SJSA1 (cell line): Measurements from ENCODE around the gene RACGAP1. TPM values are rescaled to one million over a fixed set of nuclear protein-coding genes. Genes with fewer than 3 reads are reported as not detected.

Source experiments
- DNase-seq, 2 experiments: peaks; one replicate each; pipeline ENCODE4 v3.0.0-alpha.2; 2015 to 2020; ENCODE audit warnings: low spot score in 2 of 2, low read depth in 1 of 2
- H3K27ac ChIP-seq: fragments of 250-450 bp; sonication (Bioruptor Pico); 2 replicates; pipeline ENCODE4 v1.5.1; 2020; ENCODE audit warnings: mild to moderate bottlenecking, moderate library complexity
- H3K27me3 ChIP-seq: fragments of 250-450 bp; sonication (Bioruptor Pico); replicated peaks from 2 replicates; pipeline ENCODE4 v1.5.1; 2020; ENCODE audit warnings: mild to moderate bottlenecking, moderate library complexity
- H3K36me3 ChIP-seq: fragments of 250-450 bp; sonication (Bioruptor Pico); 2 replicates; pipeline ENCODE4 v1.5.1; 2020; ENCODE audit warnings: mild to moderate bottlenecking
- H3K4me1 ChIP-seq: fragments of 250-450 bp; sonication (Bioruptor Pico); replicated peaks from 2 replicates; pipeline ENCODE4 v1.6.1; 2021; ENCODE audit warnings: mild to moderate bottlenecking
- H3K4me3 ChIP-seq: fragments of 250-450 bp; sonication (Bioruptor Pico); 2 replicates; pipeline ENCODE4 v1.5.1; 2020; ENCODE audit warnings: mild to moderate bottlenecking
- H3K9me3 ChIP-seq: fragments of 250-450 bp; sonication (Bioruptor Pico); replicated peaks from 2 replicates; pipeline ENCODE4 v1.5.1; 2020; ENCODE audit warnings: mild to moderate bottlenecking
- total RNA-seq: library from RNA; depleted of rRNA; stranded (reverse); fragments of >200 nt; shearing (Covaris generic); gene quantifications from 2 replicates; pipeline ENCODE4 v1.2.3, GENCODE V29; 2014

The RACGAP1 gene
- total RNA-seq, 1 experiment from 2014 or later, result 212 TPM

- peaks cover 14% of the 10 kb centered on the region; the same call in 1 of the 2 replicates for H3K27me3 ChIP-seq
- H3K9me3 ChIP-seq, result no peaks in the 10 kb centered on the region
- no peak overlapping the region for H3K27ac ChIP-seq
- no peaks in the 10 kb centered on the region for H3K36me3 ChIP-seq
- H3K4me1 ChIP-seq, result peaks cover 11% of the 10 kb centered on the region
- no peak for DNase-seq
- H3K4me3 ChIP-seq, result no peak overlapping the region
Observed at GRCh38 chr12:50060120-50060468, 34.8 kb upstream of the RACGAP1 start.

- no peak overlapping the region for H3K27ac ChIP-seq
- no peak for DNase-seq
- H3K36me3 ChIP-seq, result no peaks in the 10 kb centered on the region
- no peak overlapping the region for H3K4me3 ChIP-seq
- H3K27me3 ChIP-seq, result peaks cover 14% of the 10 kb centered on the region; the same call in 1 of the 2 replicates
- no peaks in the 10 kb centered on the region for H3K9me3 ChIP-seq
- H3K4me1 ChIP-seq, result peaks cover 11% of the 10 kb centered on the region
Observed at GRCh38 chr12:50059440-50060119, 34.3 kb upstream of the RACGAP1 start.

GRCh38 chr12:50058743-50059312 is 33.5 kb upstream of the RACGAP1 start:
- Histone ChIP-seq H3K27ac (no peak overlapping the region), H3K4me3 (no peak overlapping the region), H3K27me3 (peaks cover 14% of the 10 kb centered on the region; the same call in 1 of the 2 replicates), H3K36me3 (no peaks in the 10 kb centered on the region), H3K4me1 (peaks cover 11% of the 10 kb centered on the region), H3K9me3 (no peaks in the 10 kb centered on the region)
- DNase-seq, result no peak

- no peak overlapping the region for H3K27ac ChIP-seq
- no peak for DNase-seq
- peaks cover 14% of the 10 kb centered on the region; the same call in 1 of the 2 replicates for H3K27me3 ChIP-seq
- H3K36me3 ChIP-seq, result no peaks in the 10 kb centered on the region
- H3K4me1 ChIP-seq, result peaks cover 11% of the 10 kb centered on the region
- H3K9me3 ChIP-seq, result no peaks in the 10 kb centered on the region
- H3K4me3 ChIP-seq, result peak overlapping the region; percentile 51
Observed at GRCh38 chr12:50057896-50058670, 32.8 kb upstream of the RACGAP1 start.

- Histone ChIP-seq H3K27me3 (peaks cover 18% of the 10 kb centered on the region), H3K4me3 (peak within 1 kb of the TSS; percentile 51), H3K27ac (no peak within 1 kb of the TSS), H3K9me3 (no peaks in the 10 kb centered on the region), H3K36me3 (no peaks in the 10 kb centered on the region), H3K4me1 (peaks cover 11% of the 10 kb centered on the region)
- DNase-seq, result peak; percentile 54 to 72
Observed at GRCh38 chr12:50057000-50057841, 31.9 kb upstream of the RACGAP1 start, which contains the start of gene ASIC1. ASIC1 (plus strand) TSS chr12:50057596; CDS start chr12:50058767, 1,171 bp downstream.

- Histone ChIP-seq H3K9me3 (no peaks in the 10 kb centered on the region), H3K27me3 (peaks cover 19% of the 10 kb centered on the region), H3K4me3 (no peak overlapping the region), H3K4me1 (peaks cover 11% of the 10 kb centered on the region), H3K27ac (no peak overlapping the region), H3K36me3 (no peaks in the 10 kb centered on the region)
- no peak for DNase-seq
Observed at GRCh38 chr12:50056639-50056976, 31.3 kb upstream of the RACGAP1 start.

- peaks cover 11% of the 10 kb centered on the region for H3K4me1 ChIP-seq
- H3K36me3 ChIP-seq, result no peaks in the 10 kb centered on the region
- H3K27me3 ChIP-seq, result peaks cover 19% of the 10 kb centered on the region
- no peak overlapping the region for H3K4me3 ChIP-seq
- peak in 1 of 2 experiments; percentile 47 for DNase-seq
- H3K9me3 ChIP-seq, result no peaks in the 10 kb centered on the region
- no peak overlapping the region for H3K27ac ChIP-seq
Observed at GRCh38 chr12:50055831-50056638, 30.7 kb upstream of the RACGAP1 start.

- DNase-seq, result no peak
- Histone ChIP-seq H3K4me3 (no peak overlapping the region), H3K9me3 (no peaks in the 10 kb centered on the region), H3K36me3 (no peaks in the 10 kb centered on the region), H3K27ac (no peak overlapping the region), H3K4me1 (peaks cover 11% of the 10 kb centered on the region), H3K27me3 (peaks cover 27% of the 10 kb centered on the region)
Observed at GRCh38 chr12:50053583-50053982, 28.3 kb upstream of the RACGAP1 start.

GRCh38 chr12:50052964-50053363 is 27.7 kb upstream of the RACGAP1 start:
- Histone ChIP-seq H3K36me3 (no peaks in the 10 kb centered on the region), H3K27ac (no peak overlapping the region), H3K4me1 (peaks cover 11% of the 10 kb centered on the region), H3K27me3 (peaks cover 27% of the 10 kb centered on the region), H3K9me3 (no peaks in the 10 kb centered on the region), H3K4me3 (no peak overlapping the region)
- no peak for DNase-seq

- Histone ChIP-seq H3K4me3 (no peak overlapping the region), H3K4me1 (peaks cover 11% of the 10 kb centered on the region), H3K27me3 (peaks cover 27% of the 10 kb centered on the region), H3K27ac (no peak overlapping the region), H3K36me3 (no peaks in the 10 kb centered on the region), H3K9me3 (no peaks in the 10 kb centered on the region)
- DNase-seq, result no peak
Observed at GRCh38 chr12:50052544-50052943, 27.2 kb upstream of the RACGAP1 start.

GRCh38 chr12:50051101-50051806 is 26.0 kb upstream of the RACGAP1 start:
- DNase-seq, result no peak
- H3K36me3 ChIP-seq, result no peaks in the 10 kb centered on the region
- H3K27me3 ChIP-seq, result peaks cover 17% of the 10 kb centered on the region
- H3K4me1 ChIP-seq, result peaks cover 4% of the 10 kb centered on the region; the same call in 1 of the 2 replicates
- no peak overlapping the region for H3K4me3 ChIP-seq
- no peaks in the 10 kb centered on the region for H3K9me3 ChIP-seq
- no peak overlapping the region for H3K27ac ChIP-seq

- H3K36me3 ChIP-seq, result no peaks in the 10 kb centered on the region
- H3K4me3 ChIP-seq, result no peak overlapping the region
- H3K4me1 ChIP-seq, result no peaks in the 10 kb centered on the region
- no peak for DNase-seq
- H3K9me3 ChIP-seq, result no peaks in the 10 kb centered on the region
- H3K27me3 ChIP-seq, result peaks cover 14% of the 10 kb centered on the region
- H3K27ac ChIP-seq, result no peak overlapping the region
Observed at GRCh38 chr12:50050410-50051098, 25.3 kb upstream of the RACGAP1 start.
